Naive B cell (primary cell): Measurements from ENCODE around the gene FKRP. TPM values are rescaled to one million over a fixed set of nuclear protein-coding genes. Genes with fewer than 3 reads are reported as not detected.
A peak's percentile ranks its signal among the peaks of the same experiment; 100 is the strongest.
"Not testable (repeated sequence)": the region's sequence is repeated elsewhere in the genome, so short reads cannot be mapped to it uniquely, and the experiment has no call there.

ENCODE experiments used
- ATAC-seq, 2 donors: fragments of 150-1000 bp; cut with Tn5 transposase; 2 replicates each; pipeline ENCODE4 v1.10.0; 2021; ENCODE audit warnings: low read depth in 2 of 2, mild to moderate bottlenecking in 2 of 2, moderate library complexity in 2 of 2
- DNase-seq: peaks from one replicate; pipeline ENCODE4 v3.0.0; 2022
- H3K27ac Mint-ChIP-seq, 6 donors: one replicate each; pipeline ENCODE4 v1.8.0; 2020 to 2022; ENCODE audit warnings: mild to moderate bottlenecking in 6 of 6, mixed read lengths in 6 of 6, moderate library complexity in 5 of 6, inconsistent platforms in 2 of 6
- H3K27me3 Mint-ChIP-seq, 3 donors: one replicate each; pipeline ENCODE4 v1.8.0; 2021 to 2022; ENCODE audit warnings: mixed read lengths in 3 of 3, mild to moderate bottlenecking in 1 of 3
- H3K36me3 Mint-ChIP-seq, 2 donors: one replicate each; pipeline ENCODE4 v1.8.0; 2020 to 2022; ENCODE audit warnings: mixed read lengths in 2 of 2, inconsistent platforms in 1 of 2, mild to moderate bottlenecking in 1 of 2
- H3K4me1 Mint-ChIP-seq, 3 donors: one replicate each; pipeline ENCODE4 v1.8.0; 2020 to 2022; ENCODE audit warnings: mixed read lengths in 3 of 3, inconsistent platforms in 1 of 3, mild to moderate bottlenecking in 1 of 3, moderate library complexity in 1 of 3
- H3K4me3 Mint-ChIP-seq, 8 donors: one replicate each; pipeline ENCODE4 v1.8.0; 2020 to 2022; ENCODE audit warnings: mild to moderate bottlenecking in 8 of 8, mixed read lengths in 8 of 8, moderate library complexity in 8 of 8, inconsistent platforms in 2 of 8
- H3K9me3 Mint-ChIP-seq, 7 donors: one replicate each; pipeline ENCODE4 v1.8.0; 2020 to 2022; ENCODE audit warnings: mixed read lengths in 7 of 7, mild to moderate bottlenecking in 5 of 7, inconsistent platforms in 2 of 7, moderate library complexity in 1 of 7
- polyA plus RNA-seq, 6 donors: library from polyadenylated mRNA; unstranded; fragments of 300-500 nt; fragmentation: Illumina TruSeq; gene quantifications; one replicate each; pipeline ENCODE4 v1.2.3, GENCODE V29; 2021; ENCODE audit warnings: low read depth in 6 of 6

The FKRP gene
- polyA plus RNA-seq, 6 donors from 2014 or later, result 2.0 to 10.1 (median 6.0) TPM

DNA sequence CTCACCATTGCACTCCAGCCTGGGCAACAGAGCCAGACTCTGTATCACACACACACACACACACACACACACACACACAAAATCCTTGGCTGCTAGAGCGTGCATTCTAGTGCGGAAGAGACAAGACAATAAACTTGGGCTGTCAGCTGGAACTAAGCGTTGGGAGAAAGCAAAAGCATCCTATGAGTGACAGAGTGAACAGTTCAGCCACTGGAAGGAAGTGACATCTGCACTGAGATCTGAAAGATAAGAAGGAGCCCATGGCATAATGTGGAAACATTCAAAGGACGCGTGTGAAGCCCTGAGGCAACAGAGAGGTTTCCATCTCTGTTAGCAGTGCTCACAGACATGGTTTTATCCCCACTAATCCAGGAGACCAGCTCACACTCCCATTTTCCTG lies 46.1 kb downstream of the FKRP start:
- peak in 1 of 2 donors; percentile 8 for ATAC-seq
- no peaks in the 10 kb centered on the region for H3K9me3 Mint-ChIP-seq
- H3K27me3 Mint-ChIP-seq, result no peaks in the 10 kb centered on the region
- H3K36me3 Mint-ChIP-seq, result no peaks in the 10 kb centered on the region
- H3K27ac Mint-ChIP-seq, result peak overlapping the region in 1 of 6 donors; percentile 70
- H3K4me3 Mint-ChIP-seq, result peak overlapping the region in 1 of 8 donors; percentile 24
- peaks cover 12 to 26% (median 21%) of the 10 kb centered on the region in 3 donors for H3K4me1 Mint-ChIP-seq
- no peak for DNase-seq

DNA sequence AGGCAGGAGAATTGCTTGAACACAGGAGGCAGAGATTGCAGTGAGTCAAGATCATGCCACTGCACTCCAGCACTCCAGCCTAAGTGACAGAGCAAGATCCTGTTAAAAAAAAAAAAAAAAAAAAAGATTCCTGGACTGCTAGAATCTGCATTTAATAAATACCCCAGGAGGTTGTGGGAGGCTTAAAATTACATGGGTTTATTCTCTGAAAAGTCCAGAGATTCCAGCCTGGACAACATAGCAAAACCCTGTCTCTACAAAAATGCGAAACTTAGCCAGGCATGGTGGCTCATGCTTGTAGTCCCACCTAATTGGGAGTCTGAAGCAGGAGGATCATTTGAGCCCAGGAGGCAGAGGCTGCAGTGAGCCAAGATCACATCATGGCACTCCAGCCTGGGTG lies 52.0 kb downstream of the FKRP start:
- H3K4me1 Mint-ChIP-seq, result peaks cover 0 to 2% (median 0%) of the 10 kb centered on the region in 3 donors
- DNase-seq, result no peak
- no peak overlapping the region for H3K27ac Mint-ChIP-seq
- no peaks in the 10 kb centered on the region for H3K36me3 Mint-ChIP-seq
- no peak for ATAC-seq
- H3K27me3 Mint-ChIP-seq, result peaks cover 0 to 4% (median 0%) of the 10 kb centered on the region in 3 donors
- no peak overlapping the region for H3K4me3 Mint-ChIP-seq
- H3K9me3 Mint-ChIP-seq, result no peaks in the 10 kb centered on the region

DNA sequence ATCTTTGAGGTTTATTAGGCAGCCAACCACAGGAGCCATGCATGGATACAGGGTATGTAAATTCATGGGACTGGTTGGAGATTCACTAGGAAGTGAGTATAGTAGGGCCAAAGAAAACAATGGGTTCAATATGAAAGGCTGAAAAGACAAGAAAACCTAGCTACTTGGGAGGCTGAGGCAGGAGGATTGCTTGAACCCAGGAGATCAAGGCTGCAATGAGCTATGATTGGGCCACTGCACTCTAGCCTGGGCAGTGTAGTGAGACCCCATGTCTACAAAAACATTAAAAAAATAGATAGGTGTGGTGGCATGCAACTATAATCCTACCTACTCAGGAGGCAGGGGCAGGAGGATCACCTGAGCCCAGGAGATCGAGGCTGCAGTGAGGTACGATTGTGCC lies 52.9 kb downstream of the FKRP start:
- DNase-seq (no peak), ATAC-seq (no peak)
- no peaks in the 10 kb centered on the region for H3K9me3 Mint-ChIP-seq
- no peaks in the 10 kb centered on the region for H3K36me3 Mint-ChIP-seq
- H3K27ac Mint-ChIP-seq, result no peak overlapping the region
- H3K4me3 Mint-ChIP-seq, result no peak overlapping the region
- peaks cover 0 to 4% (median 0%) of the 10 kb centered on the region in 3 donors for H3K27me3 Mint-ChIP-seq
- peaks cover 0 to 2% (median 0%) of the 10 kb centered on the region in 3 donors for H3K4me1 Mint-ChIP-seq

DNA sequence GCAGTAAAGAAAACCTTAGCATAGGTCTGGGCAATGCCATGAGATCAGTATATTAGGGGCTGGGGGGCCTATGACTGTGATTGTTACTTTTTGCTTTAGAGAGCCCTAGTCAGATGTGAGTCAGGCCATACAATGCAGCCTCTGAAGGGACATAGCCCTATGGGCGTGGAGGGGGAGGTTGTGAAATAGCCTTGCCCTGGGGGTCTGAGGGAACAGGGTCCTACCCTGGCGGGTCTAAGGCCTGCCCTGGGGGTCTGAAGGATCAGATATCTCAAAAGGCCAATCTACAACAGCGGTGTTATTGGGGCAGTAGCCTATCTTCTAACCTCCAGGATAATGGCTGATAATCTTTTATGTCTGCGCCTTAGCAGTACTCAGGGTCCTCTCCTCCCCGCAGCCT lies 56.3 kb downstream of the FKRP start:
- Mint-ChIP-seq H3K9me3 (no peaks in the 10 kb centered on the region), H3K27ac (peak overlapping the region in 1 of 6 donors; percentile 86), H3K27me3 (peaks cover 0 to 4% (median 0%) of the 10 kb centered on the region in 3 donors), H3K4me1 (peaks cover 0 to 3% (median 0%) of the 10 kb centered on the region in 3 donors), H3K4me3 (peak overlapping the region in 1 of 8 donors; percentile 10), H3K36me3 (no peaks in the 10 kb centered on the region)
- no peak for ATAC-seq
- DNase-seq, result no peak

DNA sequence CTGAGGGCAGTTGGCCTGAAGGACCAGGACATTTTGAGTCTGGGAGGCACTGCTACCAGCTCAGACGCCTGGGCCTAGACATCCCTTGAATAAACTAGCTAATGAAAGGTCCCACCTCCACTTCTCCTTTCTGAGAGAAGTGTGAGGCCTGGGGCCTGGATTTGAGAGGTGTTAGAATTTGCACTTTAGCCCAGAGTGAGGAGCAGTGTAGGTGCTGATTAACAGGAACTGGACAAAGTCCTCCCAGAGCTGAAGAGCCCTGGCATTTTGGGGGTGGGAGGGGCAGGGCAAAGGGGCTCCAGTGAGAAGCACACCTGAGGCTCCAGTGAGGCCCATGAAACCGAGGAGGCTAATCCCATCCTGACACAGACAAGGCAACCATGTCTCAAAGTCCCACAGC lies 57.7 kb downstream of the FKRP start:
- H3K27ac Mint-ChIP-seq, result peak overlapping the region in 1 of 6 donors; percentile 69
- H3K9me3 Mint-ChIP-seq, result no peaks in the 10 kb centered on the region
- H3K4me3 Mint-ChIP-seq, result no peak overlapping the region
- no peak for DNase-seq
- no peak for ATAC-seq
- H3K4me1 Mint-ChIP-seq, result peaks cover 0 to 3% (median 0%) of the 10 kb centered on the region in 3 donors
- H3K27me3 Mint-ChIP-seq, result peaks cover 0 to under 1% (median 0%) of the 10 kb centered on the region in 3 donors
- H3K36me3 Mint-ChIP-seq, result no peaks in the 10 kb centered on the region

DNA sequence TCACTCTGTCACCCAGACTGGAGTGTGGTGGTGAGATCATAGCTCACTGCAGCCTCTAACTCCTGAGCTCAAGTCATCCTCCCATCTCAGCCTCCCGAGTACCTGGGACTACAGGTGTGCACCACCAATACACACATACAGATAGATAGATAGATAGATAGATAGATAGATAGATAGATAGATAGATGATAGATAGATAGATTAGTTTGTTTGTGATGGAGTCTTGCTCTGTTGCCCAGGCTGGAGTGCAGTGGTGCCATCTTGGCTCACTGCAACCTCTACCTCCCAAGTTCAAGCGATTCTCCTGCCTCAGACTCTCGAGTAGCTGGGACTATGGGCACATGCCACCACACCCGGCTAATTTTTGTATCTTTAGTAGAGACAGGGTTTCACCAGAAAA lies 58.6 kb downstream of the FKRP start:
- H3K36me3 Mint-ChIP-seq, H3K4me1 Mint-ChIP-seq, ATAC-seq, H3K4me3 Mint-ChIP-seq, H3K27me3 Mint-ChIP-seq, H3K9me3 Mint-ChIP-seq, DNase-seq: not testable (repeated sequence)
- H3K27ac Mint-ChIP-seq, result peak overlapping the region in 1 of 6 donors; percentile 83

DNA sequence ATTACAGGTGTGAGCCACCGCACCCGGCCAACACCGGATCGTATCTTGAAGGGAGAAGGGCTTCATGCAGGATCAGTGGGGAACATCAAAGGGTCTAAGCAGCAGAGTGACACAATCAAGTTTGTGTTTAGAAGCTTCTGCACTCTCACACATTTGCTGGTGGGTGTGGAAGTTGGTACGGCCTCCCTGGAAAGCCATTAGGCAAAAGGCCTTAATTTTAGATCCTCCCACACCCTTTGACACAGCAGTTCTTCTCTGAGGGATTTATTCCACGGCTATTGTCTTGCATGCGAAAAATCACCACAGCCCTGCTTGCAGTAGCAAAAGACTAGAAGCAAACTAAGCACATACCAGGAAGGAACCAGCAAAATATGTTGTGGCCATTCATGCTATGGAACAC lies 60.8 kb downstream of the FKRP start:
- H3K4me3 Mint-ChIP-seq, result peak overlapping the region in 1 of 8 donors; percentile 47
- peaks cover 0 to 3% (median 2%) of the 10 kb centered on the region in 3 donors for H3K4me1 Mint-ChIP-seq
- no peaks in the 10 kb centered on the region for H3K9me3 Mint-ChIP-seq
- ATAC-seq (no peak), DNase-seq (no peak)
- no peaks in the 10 kb centered on the region for H3K36me3 Mint-ChIP-seq
- H3K27ac Mint-ChIP-seq, result peak overlapping the region in 1 of 6 donors; percentile 77
- no peaks in the 10 kb centered on the region for H3K27me3 Mint-ChIP-seq

Other genes starting within 250 kb of the FKRP start
- gene CALM3, start 144.7 kb upstream of the FKRP start, polyA plus RNA-seq, result 100 to 1,000 TPM; 106 to 118 (median 112) TPM
- gene PTGIR, start 121.0 kb upstream of the FKRP start, polyA plus RNA-seq, result 1 to 10 TPM in 5 of 6 donors, not detected in 1; 1.3 to 4.5 (median 1.9) TPM
- gene GNG8, start 109.9 kb upstream of the FKRP start, polyA plus RNA-seq, result 10 to 100 TPM in 2 of 6 donors, not detected in 4; 14.1 to 16.1 TPM
- under 1 TPM in 2 of 6 donors, not detected in 4; 0.11 to 0.30 TPM for gene DACT3, start 84.9 kb upstream of the FKRP start, polyA plus RNA-seq
- 100 to 1,000 TPM in 1 of 6 donors, 10 to 100 TPM in 5; 66.7 to 156 (median 72.6) TPM for gene PRKD2, start 28.9 kb upstream of the FKRP start, polyA plus RNA-seq
- 10 to 100 TPM in 5 of 6 donors, 1 to 10 TPM in 1; 6.0 to 38.0 (median 15.5) TPM for gene STRN4, start 393 bp downstream of the FKRP start, polyA plus RNA-seq
- 10 to 100 TPM in 2 of 6 donors, 1 to 10 TPM in 4; 4.9 to 12.1 (median 7.9) TPM for gene SLC1A5, start 42.5 kb downstream of the FKRP start, polyA plus RNA-seq
- 10 to 100 TPM; 54.8 to 67.6 (median 56.7) TPM for gene AP2S1, start 104.8 kb downstream of the FKRP start, polyA plus RNA-seq
- gene ARHGAP35, start 114.9 kb downstream of the FKRP start, polyA plus RNA-seq, result 1 to 10 TPM in 5 of 6 donors, not detected in 1; 1.6 to 5.9 (median 2.0) TPM